Activated CD8-positive, alpha-beta memory T cell treated with anti-CD3 and anti-CD28 coated beads for 48 hours (primary cell): Measurements from ENCODE around the gene SLFN12L.
A peak's percentile ranks its signal among the peaks of the same experiment; 100 is the strongest.
"Not testable (repeated sequence)": the region's sequence is repeated elsewhere in the genome, so short reads cannot be mapped to it uniquely, and the experiment has no call there.

ENCODE experiments used
- DNase-seq, 3 experiments: peaks; one replicate each; pipeline ENCODE4 v3.0.0-alpha.2; 2020; ENCODE audit warnings: low read depth in 2 of 3, low spot score in 2 of 3

Gene SLFN12L

DNA sequence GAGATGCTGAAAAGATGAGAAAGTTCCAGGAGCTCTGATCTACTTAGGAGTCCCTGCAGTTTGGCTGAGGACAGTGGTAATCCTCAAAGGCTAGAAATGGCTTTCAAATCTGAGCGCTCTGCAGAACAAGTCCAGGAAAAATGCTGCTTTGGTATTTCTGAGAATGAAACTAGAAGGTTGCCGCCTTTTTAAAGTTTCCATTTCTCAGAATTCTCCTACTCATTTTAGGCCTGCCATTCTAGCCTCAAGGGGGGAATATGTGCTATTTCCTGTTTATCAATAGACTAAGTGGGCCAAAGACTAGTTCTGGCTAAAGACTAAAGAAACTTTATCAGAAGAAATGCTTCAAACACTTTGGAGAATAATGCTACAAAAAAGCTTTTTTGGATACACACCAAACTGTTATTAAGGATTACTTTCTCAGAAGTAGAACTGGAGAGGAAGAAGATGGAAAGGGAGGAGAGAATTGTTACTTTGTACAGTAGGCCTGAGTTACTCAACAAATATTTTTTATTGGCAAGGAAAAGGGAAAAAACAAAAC, at the start of gene SLFN12L:
TSS of gene SLFN12L (minus strand) at position 78 of the 541 bp plus-strand sequence. CDS start 15,314 bp downstream, outside the sequence.
- DNase-seq: no peak

DNA sequence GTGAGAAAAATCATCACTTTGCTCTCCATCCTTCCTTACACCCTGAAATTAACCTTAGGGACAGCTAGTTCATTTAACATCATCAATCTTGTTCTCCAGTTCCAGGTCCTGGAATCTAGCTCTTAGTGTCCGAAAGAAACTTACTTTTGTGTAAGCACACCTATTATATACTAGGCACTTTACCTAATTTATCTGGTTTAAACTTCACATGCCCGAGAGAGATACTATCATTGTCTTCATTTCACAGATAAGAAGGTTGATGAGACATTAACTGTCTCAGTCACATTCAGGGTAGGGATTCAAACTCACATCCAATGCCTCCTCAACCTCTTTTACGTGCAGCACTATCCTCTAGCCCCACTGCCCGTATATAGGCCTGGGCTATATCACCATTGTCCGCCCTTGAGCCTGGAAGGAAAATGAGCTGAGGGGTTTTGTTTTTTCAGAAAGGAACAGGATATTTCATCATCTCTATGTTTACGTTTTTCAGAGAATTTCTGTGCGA, 49.1 kb upstream of the SLFN12L start:
- no peak for DNase-seq

DNA sequence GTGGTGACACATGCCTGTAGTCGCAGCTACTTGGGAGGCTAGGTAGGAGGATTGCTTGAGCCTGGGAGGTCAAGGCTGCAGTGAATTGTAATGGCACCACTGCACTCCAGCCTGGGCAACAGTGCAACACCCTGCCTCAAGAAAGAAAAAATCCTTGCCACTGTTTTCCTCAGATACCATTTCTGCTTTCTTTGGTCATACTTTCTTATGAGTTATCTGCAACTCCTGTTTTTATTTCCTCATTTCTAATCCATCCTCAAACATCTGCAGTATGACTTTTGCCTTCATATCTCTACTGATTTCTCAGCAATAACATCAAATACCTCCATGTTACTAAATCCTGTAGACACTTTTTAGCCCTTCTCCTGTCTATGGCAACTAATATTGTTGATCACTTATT, 46.6 kb upstream of the SLFN12L start:
- DNase-seq: no peak

DNA sequence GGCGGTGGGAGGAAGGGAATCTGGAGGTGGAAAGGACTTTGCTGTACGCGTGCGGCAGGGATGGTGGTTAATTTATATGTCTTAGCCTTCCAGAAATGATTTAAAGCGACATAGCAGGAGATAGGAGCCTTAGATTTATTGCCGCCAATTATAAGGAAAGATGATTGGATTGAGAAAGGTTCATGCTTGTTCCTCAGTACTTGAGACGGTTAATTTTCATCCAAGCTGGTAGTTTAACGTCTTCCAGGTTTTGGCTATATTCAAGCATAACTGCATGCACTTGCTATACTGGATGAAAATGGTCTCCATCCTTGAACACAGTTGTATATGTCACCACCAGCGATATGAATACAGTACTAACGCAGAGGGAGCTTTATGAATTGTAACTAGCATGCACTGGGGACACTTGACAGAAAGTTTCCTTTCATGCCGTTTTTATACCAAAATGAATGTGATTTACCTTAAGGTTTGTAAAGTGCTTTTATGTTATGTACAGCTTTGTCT, 41.5 kb upstream of the SLFN12L start:
- no peak for DNase-seq

DNA sequence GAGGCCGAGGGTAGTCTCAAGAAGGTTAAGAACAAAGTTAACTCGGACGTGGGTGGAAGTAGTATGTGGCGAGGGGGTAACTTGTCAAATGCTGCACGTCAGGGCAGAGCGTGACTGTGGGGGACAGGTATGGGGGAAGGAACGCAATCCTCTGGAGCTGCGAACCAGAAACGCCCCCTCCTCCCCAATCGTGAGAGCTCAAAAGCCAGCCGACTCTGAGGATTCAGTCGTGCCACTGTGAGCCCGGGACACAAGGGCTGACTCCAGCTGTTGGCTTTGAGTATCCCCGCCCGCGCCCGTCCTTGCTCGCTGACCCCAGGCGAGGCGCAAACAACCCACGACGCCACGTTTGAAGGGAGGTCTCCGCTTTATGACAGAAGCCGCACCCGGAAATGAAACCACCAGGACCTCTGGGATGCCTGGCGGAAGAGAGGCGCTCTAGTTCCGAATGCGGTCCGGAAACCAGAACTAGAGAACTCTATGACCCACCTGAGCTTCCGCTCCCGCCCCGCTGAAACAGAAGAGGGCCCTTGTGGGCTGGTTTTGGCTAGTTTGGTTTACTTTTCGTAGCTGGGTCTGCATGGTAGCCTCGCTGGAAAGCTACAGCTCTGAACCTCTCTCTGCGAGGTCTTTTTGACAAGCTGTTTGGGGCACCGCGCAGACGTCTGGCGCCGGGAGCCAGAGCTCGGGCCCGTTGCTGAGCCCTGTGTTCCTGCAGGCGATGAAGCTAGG, 40.9 kb upstream of the SLFN12L start, which contains the start of gene PEX12:
TSS of gene PEX12 (minus strand) at position 375 of the 732 bp plus-strand sequence. CDS start 550 bp downstream, outside the sequence.
- DNase-seq: peak; percentile 60 to 73 (median 65)

DNA sequence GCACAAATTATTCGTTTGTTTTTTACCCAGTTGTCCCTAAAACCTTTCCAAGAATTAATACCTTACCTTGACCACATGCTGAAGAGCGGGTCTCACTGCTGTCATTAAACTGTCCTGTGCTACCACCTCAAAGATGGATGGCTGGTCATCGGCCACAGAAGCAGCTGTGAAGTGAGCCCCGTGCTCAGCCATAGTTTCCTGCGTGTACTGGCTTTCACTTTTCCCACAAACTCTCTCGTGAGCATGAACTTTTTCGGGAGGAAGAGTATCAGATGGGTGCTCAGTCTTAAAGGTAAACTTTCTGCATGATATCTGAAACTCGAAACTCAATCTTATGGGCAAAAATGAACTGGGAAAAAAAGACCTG, 40.3 kb upstream of the SLFN12L start:
- no peak for DNase-seq

DNA sequence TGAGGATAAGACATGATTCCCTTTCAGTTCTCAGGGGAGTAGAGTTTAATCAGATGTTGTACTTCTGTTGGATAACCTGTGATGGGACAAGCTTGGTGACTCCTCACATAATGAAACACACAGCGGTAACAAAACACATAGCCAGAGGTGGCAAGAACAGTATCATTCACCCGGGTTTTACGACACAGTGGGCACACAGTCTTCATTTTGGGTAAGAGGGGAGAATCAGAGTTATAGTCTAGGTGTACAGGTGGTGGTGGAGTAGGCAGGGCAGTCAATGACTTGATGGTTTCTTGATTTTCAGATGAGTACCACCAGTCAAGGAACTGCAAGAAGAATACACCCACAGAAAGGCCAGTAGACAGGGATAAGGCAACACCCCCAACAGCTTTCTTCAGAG, 38.3 kb upstream of the SLFN12L start:
- DNase-seq: no peak

DNA sequence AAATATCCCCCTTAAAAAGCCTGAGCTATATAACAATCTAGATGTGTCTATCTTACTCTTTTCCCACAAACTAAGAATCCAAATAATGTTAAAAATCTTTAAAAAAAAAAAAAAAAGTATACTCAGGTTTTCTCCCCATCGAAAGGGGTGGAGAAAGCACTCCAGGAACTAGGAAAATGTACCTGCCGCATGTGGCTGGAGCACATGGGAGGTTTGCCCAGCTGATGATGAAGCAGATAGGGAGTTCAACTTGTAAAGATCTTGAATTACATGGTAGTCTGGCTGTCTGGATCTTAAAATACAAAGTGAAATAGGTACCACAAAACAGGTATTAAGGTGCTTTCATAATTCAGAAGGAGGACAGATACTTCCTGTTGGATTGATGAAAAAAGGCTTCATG, 31.9 kb upstream of the SLFN12L start:
- DNase-seq: no peak

DNA sequence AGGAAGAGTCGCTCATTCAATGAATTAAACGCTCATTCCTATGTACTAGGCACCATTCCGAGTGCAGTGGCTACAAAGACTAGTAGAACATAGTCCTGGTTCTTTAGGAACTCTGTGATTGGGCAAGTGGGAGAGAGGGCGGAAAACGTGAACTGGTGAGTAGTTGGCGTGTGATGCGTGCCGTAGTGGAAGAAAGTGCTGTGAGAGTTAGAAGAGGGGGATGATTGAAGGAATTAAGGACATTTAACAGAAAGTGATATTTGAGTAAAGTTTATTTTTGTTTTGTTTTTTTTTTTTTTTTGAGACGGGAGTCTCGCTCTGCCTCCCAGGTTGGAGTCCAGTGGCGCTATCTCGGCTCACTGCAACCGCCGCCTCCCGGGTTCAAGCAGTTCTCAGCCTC, 31.1 kb upstream of the SLFN12L start:
- no peak for DNase-seq

DNA sequence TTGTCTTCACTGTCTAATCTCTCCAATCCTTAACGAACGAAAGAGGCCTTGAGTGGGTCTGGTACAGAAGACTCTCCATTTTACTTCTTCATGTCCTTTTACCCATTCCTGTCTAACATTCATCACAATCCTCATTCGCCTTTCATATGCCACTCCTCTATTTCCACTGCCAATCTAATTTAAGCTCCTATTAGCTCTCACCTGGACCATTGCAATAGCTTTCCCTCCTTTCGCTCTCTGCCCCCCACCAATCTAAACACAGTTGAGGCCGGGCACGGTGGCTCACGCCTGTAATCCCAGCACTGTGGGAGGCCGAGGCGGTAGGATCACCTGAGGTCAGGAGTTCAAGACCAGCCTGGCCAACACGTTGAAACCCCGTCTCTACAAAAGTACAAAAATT, 29.5 kb upstream of the SLFN12L start:
- no peak for DNase-seq

DNA sequence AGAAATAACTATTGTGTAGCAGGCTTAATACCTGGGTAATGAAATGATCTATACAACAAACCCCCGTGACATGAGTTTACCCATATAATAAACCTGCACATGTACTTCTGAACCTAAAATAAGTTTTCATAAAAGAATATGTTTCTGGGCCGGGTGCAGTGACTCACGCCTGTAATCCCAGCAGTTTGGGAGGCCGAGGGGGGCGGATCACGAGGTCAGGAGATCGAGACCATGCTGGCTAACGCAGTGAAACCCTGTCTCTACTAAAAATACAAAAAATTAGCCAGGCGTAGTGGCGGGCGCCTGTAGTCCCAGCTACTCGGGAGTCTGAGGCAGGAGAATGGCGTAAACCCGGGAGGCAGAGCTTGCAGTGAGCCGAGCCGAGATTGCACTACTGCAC, 25.7 kb upstream of the SLFN12L start:
- DNase-seq: not testable (repeated sequence)

DNA sequence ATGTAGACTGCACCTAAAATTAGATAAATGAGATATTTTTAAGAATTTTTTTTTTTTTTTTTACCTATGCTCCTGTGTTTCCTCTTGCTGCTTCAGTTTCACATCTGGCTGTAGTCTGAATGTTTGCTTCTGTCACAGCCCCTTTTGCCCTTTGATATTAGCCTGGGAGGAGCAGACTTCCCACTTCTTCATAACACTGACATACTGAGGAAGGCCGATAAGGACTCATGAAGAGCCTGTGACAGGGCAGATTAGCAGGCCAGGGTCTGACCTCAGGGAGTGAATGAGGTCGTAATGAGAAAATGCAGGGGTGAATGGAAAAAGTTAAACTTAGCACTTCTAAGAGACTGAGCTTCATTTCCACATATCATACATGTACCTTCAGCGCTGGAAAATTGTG, 23.2 kb upstream of the SLFN12L start, which contains the start of gene SLFN14:
TSS of gene SLFN14 (minus strand) at position 117 of the 400 bp plus-strand sequence. CDS start 2,757 bp downstream, outside the sequence.
- DNase-seq: no peak

DNA sequence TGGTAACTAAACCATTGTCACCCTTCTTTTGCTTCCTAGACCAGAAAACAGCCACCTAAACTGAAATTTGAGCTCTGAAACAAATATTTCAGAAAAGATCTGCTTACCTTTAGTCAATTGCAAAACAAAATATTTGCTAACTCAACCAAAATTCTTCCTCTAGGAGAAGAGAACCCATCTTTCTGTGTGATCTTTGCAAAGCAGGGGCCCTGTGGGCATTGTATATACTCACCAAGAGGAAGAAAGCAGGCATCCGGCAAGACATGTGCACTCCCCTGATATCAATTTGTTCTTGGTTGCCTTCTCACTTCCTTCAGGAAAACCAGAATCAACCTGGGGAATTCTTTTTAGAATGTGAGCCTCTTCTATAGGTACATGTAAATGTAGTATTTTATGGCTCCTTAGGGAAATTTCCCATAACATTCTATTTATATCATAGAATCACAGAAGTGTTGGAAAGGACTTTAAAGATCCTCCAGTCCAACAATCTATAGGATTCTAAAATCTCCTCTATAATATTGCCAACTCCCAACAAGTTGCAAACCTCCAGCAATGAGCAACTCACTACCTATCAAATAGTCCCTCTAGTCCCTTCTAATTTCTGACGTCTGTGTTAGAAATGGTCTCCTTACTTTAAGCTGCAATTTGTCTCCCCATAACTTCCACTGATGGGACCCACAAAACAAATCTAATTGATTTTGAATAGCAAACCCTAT, 22.2 kb upstream of the SLFN12L start:
- no peak for DNase-seq

DNA sequence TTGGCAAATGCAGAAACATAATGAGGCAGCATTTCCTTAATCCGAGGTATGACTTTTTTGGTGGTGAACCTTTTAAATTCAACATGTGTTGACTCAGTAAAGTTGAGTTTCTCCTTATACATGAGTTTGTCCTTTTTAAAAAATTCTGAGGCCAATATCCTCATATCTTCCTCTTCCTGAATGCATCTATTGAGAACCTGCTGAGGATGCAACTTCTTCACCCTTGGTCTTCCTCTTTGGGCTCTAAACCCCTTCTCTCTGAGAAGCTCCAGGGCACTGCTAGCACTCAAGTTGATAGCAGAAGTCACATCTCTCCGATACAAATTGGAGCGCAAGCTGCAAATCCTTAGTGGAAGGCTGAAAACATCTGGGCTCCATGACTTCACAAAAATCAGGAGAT, 19.9 kb upstream of the SLFN12L start:
- no peak for DNase-seq

DNA sequence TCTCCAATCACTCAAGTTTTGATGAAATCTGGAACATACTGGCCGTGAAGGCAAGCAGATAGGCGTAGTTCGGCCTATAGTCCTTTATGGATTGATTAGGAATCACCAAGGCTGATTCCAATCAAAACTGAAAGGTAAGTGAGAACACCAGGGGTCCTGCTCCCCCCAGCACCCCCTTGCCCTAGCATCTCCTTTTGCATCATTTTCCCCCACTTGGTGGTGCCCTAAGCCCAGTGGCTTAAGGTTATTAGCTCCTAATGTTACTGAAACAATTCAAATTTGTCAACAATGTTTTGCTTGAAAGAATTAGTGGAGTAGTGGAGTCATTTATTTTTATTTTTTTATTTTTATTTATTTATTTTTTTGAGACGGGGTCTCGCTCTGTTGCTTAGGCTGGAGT, 18.2 kb upstream of the SLFN12L start:
- no peak for DNase-seq

DNA sequence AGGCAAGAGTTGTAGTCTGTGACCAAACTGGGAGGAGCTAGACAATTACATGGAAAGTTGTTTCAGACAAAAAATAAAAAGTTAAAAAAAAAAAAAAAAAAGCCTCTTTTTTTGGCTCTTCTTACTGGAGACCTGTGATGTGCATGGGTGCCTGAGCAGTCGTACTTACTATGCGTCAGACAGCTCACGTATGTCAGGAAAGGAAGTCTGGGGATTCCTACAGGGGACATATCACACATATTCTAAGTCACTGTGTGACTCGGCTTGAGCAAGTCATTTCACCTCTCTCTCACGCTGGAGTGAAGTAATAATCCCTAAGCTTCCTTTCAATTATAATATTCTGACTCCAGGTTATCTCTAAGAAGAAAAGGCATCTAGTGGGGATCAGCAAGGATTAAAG, 17.2 kb upstream of the SLFN12L start:
- DNase-seq: no peak

DNA sequence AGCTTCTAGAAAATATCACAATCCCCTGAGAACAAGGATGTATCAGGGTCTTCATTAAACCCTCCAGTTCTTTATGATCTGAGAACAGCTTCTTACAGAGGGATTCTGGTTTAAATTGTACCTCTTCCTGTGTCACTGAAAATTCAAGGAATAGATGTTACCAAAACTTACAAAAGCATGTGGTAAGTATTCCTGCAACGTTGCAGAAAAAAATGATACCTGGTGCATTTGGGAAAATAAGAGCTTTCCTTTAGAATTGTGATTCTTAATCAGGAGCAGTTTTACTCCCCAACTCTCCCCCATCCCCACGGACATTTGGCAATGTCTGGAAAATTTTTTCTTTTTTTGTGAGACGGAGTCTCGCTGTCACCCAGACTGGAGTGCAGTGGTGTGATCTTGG, 15.8 kb upstream of the SLFN12L start:
- no peak for DNase-seq

DNA sequence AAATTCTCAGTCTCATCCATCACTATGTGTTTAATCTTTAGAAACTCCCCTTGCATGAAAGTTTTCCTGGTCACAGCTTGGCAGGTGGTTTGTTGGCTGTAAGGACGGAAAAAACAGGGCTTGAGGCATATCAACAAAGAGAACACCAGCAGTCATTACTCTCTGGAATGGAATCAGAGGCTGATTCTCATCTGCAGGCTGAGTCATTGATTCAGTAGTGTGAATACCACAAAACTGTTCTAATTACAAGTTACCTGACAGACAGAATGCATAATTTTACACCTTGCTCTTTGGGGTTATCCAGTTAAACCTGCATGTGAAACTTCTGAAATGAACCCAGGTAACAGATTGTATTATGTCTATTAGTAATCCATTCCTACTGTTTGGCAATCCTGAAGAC, 11.5 kb upstream of the SLFN12L start:
- no peak for DNase-seq

DNA sequence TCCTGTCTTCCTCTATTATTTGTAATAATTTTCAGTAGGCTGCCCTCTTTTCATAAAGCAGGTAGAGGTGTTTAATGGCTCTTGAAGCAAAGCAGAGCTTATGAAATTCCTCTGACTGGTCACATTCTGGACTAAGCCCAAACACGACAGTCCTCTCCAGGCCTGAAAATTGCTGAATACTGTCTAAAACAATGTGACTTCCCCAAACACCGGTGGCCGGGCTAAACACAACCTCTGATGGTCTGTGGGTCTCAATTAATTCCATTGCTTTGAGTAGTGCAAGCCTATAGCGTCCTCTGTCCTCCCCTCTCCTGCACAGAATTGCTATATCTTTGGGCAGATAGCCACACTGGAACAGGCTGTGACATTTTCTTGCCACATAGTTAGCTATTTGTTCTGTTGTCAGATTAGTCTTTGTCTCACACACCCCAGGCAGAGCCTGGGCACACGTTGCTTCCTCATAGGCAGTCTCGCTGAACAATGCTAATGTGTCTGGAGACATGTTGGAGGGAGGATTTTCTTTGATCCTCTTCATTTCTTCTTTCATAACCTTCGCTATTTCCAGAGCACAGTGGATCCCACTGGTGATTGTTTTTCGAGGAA, 10.8 kb upstream of the SLFN12L start:
- no peak for DNase-seq

DNA sequence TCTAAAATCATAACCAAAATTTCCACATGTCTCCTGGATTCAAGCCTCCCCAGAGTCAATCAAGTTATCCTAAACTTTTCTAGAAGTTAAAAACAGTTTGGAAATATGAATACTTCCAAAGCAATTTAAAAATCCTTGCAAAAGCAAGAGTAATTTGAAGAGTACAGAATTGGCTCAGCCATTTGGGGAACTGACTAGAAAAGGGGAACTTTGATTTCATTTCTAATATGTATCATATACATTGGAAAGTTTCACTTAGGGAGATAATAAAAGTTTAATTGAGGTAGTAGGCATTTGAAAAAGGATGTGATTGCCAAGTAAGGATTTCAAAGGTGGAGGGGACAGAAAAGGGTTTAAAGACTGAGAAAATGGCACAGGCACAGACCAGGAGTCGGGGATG, 9.0 kb upstream of the SLFN12L start:
- no peak for DNase-seq

DNA sequence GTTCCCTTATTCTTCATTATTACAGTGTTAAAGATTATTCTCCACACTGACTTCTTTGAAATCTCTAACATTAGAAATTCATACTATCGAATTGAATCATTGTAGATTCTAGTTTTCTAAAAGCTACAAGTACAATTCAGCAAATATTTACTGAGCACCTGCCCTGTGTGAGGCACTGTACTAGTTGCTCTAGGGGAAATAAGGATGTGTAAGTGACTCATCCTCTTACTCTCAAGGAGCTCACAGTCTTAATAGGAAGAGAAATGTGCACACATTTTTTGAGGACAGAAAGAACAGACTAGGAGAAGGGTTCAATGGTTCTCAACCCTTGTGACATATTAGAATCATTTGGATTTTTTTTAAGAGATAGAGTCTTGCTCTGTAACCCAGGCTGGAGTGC, 7.7 kb upstream of the SLFN12L start:
- DNase-seq: no peak
